Breast epithelium (tissue), 3 donors: Measurements from ENCODE around the gene EGLN3.

Experiments used
- POLR2A ChIP-seq: fragments of 450-650 bp; IDR thresholded peaks from one replicate; pipeline ENCODE4 v1.6.1; 2016; ENCODE audit warnings: antibody characterized with exemption, mild to moderate bottlenecking, moderate library complexity
- POLR2AphosphoS5 ChIP-seq, 3 donors: sonication (generic); formaldehyde crosslinking; IDR thresholded peaks; one replicate each; pipeline ENCODE4 v1.6.1; 2017; ENCODE audit warnings: antibody characterized with exemption in 3 of 3

DNA sequence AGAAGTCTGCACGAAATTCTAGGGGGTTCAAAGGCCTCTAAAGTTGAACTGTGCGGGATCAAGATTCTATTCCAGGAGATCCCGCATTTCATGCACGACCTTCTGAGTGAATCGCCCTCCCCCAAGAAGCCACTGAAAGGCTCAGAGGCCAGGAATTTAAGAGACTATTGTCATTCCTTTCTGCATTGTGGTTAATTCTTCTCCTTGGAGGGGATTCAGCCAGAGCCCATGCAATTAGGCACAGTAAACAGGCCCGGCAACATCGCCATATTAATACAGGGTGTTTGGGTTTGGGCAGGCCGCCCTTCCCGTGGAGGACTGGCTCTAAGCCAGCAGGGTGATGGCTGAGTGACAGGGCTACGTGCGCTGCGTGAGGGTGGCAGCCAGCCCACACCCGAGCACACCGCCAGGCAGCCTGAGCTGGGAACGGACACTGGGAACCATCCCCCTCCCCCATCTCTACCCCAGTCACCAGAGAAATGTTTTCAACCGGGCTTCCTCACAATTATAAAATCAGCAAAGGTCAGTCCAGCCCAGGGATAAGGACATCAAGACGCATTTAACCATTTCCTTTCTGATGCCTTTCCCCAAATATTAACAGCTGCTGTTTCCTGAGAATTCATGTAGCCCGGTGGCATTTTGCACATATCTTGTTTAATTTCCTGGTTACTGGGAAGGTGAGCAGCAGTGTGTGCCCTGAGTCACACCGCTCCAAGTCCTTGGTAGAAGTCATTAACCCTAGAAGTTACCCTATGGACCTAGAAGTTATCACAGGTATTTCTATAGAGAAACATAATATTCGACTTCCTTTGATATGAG is 12.5 kb downstream of the EGLN3 start:
- TF ChIP-seq POLR2A (no peak), POLR2AphosphoS5 (IDR thresholded peaks at IDR 0.05) (no peak)
